ENCODE measurements around the gene UGT1A3.

The UGT1A3 gene

GRCh38 chr2:233817995-233818638 is 89.3 kb downstream of the UGT1A3 start:
- no peak for FAIRE-seq

- no peak for FAIRE-seq
These were observed 90.1 kb downstream of the UGT1A3 start for GRCh38 chr2:233818639-233819621.

- FAIRE-seq: no peak
These were observed 91.3 kb downstream of the UGT1A3 start for GRCh38 chr2:233819884-233820773.

- no peak for FAIRE-seq
These were observed 91.9 kb downstream of the UGT1A3 start for GRCh38 chr2:233820774-233821105.

- no peak for FAIRE-seq
These were observed 92.4 kb downstream of the UGT1A3 start for GRCh38 chr2:233821196-233821595.

DNA sequence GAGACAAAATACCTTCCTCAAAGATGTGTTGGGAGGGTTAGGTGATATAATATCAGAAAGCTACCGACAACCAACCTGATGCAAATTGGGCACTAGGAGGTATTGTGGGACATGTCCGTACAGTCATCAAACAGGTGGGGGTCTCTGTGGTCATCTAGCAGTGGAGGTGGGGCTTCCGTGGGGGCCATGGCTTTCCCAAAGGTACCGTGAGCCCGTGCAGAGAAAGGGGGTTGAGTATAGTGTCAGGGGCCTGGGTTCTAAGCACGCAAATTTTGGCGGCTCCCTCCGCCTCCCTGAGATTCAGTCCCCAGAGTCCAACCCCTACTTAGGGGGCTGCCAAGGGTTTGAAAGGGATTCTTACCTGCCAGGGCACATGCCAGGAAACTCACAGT is 92.9 kb downstream of the UGT1A3 start:
- FAIRE-seq: no peak

DNA sequence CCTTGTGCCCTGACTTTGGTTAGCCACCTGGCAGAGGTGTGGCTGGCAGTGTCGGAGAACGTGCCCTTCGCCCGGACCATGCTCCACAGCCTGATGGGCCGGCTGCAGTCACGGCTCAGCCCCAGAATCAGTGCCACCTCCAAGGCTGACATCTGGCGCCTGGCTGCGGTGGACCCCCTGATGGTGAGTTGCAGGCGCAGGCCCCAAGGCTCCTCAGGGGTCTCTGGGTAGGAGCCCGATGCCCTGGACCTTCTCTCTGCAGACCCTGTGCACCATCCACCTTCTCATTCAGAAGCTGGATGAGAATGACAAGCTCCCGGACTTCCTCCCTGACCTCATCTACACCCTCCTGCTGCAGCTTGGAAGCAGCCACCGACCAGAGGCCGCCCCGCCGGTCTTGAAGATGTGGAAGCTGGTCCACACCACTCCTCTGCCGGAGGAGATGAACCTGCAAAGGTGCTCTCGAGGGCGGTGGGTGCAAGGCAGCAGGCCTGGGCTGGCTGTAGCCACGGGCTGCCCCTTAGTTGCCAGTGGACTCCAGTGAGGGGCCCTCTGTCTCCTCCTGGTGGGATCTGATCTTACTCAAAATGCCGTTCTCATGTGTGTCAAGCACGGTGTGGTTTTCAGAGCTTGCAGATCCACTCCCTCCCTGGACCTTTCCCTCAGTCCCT is 93.4 kb downstream of the UGT1A3 start:
- FAIRE-seq: no peak

All from colon (tissue), 2 donors.